GM10266 (cell line): ENCODE results near the gene SIL1.

Experiments used
- DNase-seq: peaks from one replicate; pipeline ENCODE4 v3.0.0; 2012; ENCODE audit errors: extremely low spot score
- CTCF ChIP-seq: IDR thresholded peaks from 2 replicates; pipeline ENCODE4 v1.5.1; 2012; ENCODE audit warnings: mild to moderate bottlenecking, low read depth; ENCODE audit not compliant: control insufficient read depth, insufficient read depth; ENCODE audit errors: missing control alignments

The SIL1 gene

DNA sequence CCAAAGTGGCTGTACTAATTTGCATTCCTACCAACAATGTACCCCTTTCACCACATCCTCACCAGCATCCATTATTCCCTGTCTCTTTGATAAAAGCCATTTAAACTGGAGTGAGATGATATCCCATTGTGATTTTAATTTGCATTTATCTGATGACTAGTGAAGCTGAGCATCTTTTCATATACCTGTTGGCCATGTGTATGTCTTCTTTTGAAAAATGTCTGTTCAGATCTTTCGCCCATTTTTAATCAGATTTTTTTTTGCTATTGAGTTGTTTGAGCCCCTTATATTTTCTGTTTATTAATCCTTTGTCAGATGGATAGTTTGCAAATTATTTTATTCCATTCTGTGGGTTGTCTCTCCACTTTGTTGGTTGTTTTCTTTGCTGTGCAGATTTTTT lies 202.0 kb downstream of the SIL1 start:
- no peak for TF ChIP-seq CTCF
- no peak for DNase-seq

GRCh38 chr5:138990986-138991590 lies 207.1 kb downstream of the SIL1 start:
- TF ChIP-seq CTCF = no peak
- DNase-seq = no peak

- no peak for TF ChIP-seq CTCF
- DNase-seq = no peak
These were observed 208.4 kb downstream of the SIL1 start for GRCh38 chr5:138989720-138990119.

DNA sequence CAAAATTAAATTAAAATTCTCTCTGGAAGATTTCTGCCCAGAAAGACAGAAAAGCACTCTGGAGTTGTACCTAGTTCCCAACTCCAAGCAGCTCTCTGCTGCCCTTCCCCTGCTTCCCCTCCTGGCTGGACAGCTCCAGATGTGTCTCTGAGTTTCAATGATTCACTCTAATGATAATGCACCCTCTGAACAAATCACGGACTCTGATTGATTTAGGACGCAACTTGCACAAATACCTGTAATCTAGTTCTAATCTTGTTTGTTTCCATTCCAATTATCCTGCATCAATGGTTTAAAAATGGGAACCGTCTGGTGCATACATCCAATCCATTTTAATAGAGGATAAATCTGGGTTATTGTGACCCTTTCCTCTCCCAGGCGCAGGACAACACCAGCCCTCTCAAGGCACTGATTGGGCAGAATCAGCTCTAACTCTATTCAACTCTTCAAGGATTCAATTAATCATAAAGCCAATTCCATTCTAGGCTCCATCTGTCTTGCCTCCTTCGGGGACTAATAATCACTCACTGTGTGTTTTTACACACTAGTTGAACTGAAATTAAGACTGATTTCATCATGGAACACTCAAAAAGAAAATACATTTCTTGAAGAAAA lies 211.9 kb downstream of the SIL1 start:
- no peak for DNase-seq
- TF ChIP-seq CTCF = no peak

- TF ChIP-seq CTCF = no peak
- DNase-seq = no peak
These were observed 212.5 kb downstream of the SIL1 start for GRCh38 chr5:138985683-138986082.

GRCh38 chr5:138985256-138985655 lies 212.9 kb downstream of the SIL1 start:
- no peak for DNase-seq
- TF ChIP-seq CTCF = no peak

GRCh38 chr5:138983984-138984383 lies 214.2 kb downstream of the SIL1 start:
- DNase-seq = no peak
- TF ChIP-seq CTCF = no peak
